Measurements from ENCODE around the gene RAB35. TPM values are rescaled to one million over a fixed set of nuclear protein-coding genes. Genes with fewer than 3 reads are reported as not detected.
A peak's percentile ranks its signal among the peaks of the same experiment; 100 is the strongest.

The RAB35 gene
- total RNA-seq, 4 donors from 2014 or later: 22.4 to 36.1 (median 25.9) TPM

GRCh38 chr12:120118321-120119061 lies 1.9 kb upstream of the RAB35 start:
- no peak for DNase-seq (ENCODE audit: low spot score)
- ATAC-seq (ENCODE audit: low FRiP score): no peak
- TF ChIP-seq, protein P1, sequence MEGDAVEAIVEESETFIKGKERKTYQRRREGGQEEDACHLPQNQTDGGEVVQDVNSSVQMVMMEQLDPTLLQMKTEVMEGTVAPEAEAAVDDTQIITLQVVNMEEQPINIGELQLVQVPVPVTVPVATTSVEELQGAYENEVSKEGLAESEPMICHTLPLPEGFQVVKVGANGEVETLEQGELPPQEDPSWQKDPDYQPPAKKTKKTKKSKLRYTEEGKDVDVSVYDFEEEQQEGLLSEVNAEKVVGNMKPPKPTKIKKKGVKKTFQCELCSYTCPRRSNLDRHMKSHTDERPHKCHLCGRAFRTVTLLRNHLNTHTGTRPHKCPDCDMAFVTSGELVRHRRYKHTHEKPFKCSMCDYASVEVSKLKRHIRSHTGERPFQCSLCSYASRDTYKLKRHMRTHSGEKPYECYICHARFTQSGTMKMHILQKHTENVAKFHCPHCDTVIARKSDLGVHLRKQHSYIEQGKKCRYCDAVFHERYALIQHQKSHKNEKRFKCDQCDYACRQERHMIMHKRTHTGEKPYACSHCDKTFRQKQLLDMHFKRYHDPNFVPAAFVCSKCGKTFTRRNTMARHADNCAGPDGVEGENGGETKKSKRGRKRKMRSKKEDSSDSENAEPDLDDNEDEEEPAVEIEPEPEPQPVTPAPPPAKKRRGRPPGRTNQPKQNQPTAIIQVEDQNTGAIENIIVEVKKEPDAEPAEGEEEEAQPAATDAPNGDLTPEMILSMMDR (IDR thresholded peaks at IDR 0.05): no peak

DNA sequence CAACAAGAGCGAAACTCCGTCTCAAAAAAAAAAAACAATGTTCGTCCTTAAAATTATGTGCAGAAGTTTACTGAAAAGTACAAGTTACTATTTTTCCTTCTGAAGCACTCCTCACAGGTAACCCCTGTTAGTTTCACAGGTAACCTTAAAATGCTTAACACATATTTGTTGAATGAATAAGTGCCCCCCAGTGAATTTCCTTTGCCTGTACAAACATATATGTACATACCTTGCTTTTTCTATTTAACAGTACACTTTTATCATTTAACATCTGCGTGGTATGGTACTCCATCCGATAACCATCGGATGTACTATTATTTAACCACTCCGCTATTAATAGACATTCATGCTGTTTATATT lies 1.4 kb upstream of the RAB35 start:
- TF ChIP-seq, protein P1 (IDR thresholded peaks at IDR 0.05): no peak
- DNase-seq (ENCODE audit: low spot score): no peak
- no peak for ATAC-seq (ENCODE audit: low FRiP score)

DNA sequence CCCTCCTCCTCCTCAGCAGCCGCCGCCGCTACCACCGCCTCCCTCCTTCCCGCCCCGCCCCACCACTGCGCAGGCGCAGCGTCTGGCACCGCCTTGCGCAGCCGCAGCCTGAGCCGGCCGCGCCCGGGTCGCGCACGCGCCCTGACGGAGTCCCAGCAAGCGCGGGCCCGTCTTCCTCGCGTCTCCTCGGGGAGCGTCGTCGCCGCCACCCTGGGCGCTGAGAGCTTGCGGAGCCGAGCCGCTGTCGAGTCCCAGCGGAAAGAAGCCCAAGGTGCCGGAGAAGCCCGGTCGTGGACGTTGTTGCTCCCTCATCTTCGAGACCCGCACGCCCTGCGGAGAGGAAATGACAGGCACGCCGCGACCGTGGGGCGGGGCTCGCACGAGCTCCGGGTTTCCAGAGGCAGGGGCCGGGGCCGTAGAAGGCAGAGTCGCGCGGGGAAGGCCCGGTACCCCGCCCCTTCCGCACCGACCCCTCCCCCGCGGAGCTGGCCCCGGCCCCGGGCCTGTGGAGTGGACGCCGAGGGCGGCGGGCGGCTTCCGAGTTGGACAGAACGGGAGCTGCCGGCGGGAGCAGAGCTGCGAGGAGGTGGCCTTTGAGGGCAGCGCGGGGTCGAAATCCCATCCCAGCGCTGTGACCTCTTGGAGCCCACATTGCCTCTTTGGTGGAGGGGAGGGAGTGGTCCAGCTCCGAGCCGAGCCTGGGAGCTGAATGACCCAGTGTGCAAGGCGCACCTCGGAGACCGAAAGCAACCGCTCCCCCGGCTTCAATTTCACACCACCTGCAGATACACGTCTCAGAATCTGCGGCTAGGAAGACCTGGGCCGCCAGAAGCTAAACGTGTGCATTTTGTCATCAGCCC lies 469 bp upstream of the RAB35 start:
- ATAC-seq (ENCODE audit: low FRiP score): peak; percentile 91
- DNase-seq (ENCODE audit: low spot score): peak; percentile 77
- TF ChIP-seq, protein P1 (IDR thresholded peaks at IDR 0.05): no peak

- no peak for DNase-seq (ENCODE audit: low spot score)
- TF ChIP-seq, protein P1 (IDR thresholded peaks at IDR 0.05): no peak
- no peak for ATAC-seq (ENCODE audit: low FRiP score)
Observed at GRCh38 chr12:120115692-120116440, 687 bp downstream of the RAB35 start.

GRCh38 chr12:120115066-120115465 lies 1.5 kb downstream of the RAB35 start:
- ATAC-seq (ENCODE audit: low FRiP score): no peak
- no peak for DNase-seq (ENCODE audit: low spot score)

More at GRCh38 chr12:120115066-120115465, 1.5 kb downstream of the RAB35 start:
- TF ChIP-seq, protein P1 (IDR thresholded peaks at IDR 0.05): no peak
